Stimulated activated CD8-positive, alpha-beta memory T cell treated with anti-CD3 and anti-CD28 coated beads, Interleukin-15, amount 100 ng/mL, for 4 hours (primary cell): ENCODE results near the gene CMSS1.

Experiments used
- DNase-seq, 2 donors: peaks; one replicate each; pipeline ENCODE4 v3.0.0-alpha.2; 2020; ENCODE audit warnings: low read depth in 2 of 2

Gene CMSS1

GRCh38 chr3:100053951-100054620 lies 236.4 kb downstream of the CMSS1 start:
- no peak for DNase-seq

GRCh38 chr3:100057716-100058575 lies 240.3 kb downstream of the CMSS1 start:
- DNase-seq = no peak

DNA sequence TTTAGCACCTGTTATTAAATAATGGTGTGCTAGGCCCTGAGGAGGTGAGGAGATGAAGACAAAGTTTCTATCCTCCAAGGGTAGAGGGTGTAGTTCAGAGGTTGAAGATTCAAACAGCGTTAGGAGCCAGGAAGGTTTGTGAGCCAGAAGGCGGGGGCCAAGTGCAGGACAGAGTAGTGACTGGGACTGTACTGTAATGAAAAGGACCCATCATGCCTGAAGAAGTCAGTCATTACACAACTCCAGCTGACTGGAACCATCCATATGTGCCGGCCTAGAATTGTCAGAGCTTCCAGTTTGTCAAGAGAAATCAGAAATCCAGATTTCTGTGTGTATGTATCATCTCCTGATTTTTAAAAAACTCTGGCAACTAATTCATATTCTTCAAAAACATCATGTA lies 241.8 kb downstream of the CMSS1 start:
- no peak for DNase-seq

DNA sequence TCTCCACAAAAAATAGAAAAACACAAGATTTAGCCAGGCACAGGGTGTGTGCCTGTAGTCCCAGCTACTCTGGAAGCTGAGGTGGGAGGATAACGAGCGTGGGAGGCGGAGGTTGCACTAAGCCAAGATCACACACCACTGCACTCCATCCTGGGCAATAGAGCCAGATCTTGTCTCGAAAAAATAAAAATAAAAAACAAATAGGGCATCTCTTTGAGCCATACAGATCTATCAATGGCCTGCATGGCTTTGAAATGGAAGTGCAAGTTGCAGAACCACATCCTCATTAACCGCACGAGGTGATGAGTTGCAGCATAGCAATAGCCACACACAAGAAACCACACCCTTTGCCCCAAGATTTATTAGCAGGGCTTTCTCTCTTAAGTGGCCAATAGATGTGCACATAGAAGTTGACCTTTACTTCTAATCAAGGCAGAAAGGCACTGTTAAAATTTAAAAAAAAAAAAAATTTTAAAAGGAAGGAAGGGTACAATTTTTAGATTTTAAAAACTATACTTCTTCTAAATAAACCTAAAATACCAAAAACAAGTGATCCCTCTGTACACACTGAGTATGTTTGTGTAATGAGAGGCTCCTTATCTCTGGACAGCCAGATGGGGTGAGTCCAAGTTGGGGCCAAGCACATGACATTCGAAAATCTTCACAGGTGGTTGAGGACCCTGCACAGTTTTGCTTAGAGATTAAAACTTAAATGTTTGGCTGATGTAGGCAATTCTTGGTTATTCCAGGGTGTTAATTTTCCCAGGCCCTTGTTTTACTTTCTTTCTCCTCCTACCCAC lies 243.2 kb downstream of the CMSS1 start:
- no peak for DNase-seq

DNA sequence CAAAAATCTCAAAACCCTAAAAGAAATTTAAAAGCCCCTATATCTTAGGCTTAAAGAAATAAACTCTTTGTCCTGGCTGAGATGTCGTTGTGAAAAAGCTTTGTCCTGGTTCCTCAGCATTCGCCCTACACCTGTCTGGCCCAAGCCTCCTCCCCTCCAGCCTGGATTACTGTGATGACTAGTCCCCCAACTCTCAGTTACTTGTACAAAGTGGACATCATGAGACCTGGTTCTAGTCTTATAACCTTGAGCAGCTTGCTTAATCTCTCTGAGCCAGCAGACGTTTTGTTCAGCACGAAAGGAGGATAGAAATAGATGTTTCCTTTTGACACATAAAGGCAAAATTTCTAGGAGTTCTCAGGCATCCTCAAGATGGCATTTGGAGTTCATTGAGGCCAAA lies 245.0 kb downstream of the CMSS1 start:
- DNase-seq = no peak

DNA sequence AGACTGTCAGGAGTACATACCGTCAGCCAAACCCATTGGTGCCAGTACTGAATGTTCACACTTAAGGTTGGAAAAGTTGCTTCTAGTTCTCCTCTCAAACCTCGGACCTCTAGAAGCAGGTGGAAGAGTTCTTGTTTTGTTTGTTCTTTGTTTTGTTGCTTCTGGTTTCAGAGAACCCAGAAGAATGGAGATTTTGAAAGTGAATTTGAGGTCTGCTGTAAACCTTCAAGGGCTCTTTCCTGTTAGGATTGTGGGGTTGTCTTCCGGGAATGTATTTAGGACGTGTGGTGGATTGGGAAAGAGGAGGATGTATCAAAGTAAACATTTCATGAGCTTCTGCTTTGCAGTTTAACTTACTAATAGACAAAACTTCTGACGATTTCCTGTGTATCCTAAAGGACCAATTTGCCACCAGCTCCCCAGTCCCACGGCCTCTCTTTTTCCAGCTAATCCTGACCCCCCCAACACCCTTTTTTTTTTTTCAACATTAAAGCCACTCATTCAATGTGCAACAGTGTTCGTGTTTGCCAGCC lies 246.3 kb downstream of the CMSS1 start:
- no peak for DNase-seq

DNA sequence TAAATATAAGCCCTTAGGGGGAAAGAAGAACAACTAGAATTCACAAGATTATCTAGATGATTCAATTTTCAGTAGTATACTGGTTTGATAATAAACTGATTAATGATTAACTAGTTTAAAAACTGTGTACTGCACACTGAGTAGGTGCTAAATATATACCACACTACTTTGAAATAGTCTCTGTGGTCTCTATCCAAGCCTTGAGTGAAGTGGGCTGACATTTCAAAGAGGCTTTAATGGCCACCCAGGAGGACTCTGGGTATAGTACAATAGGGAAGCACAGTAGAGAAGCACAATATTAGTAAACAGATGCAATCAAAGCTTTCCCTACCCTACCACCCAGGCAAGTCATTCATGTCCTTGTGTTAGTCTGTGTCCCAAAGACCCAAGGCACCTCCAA lies 249.9 kb downstream of the CMSS1 start:
- DNase-seq = no peak

- peak; percentile 25 to 53 for DNase-seq
Observed at GRCh38 chr3:100068826-100069225, 251.2 kb downstream of the CMSS1 start.

DNA sequence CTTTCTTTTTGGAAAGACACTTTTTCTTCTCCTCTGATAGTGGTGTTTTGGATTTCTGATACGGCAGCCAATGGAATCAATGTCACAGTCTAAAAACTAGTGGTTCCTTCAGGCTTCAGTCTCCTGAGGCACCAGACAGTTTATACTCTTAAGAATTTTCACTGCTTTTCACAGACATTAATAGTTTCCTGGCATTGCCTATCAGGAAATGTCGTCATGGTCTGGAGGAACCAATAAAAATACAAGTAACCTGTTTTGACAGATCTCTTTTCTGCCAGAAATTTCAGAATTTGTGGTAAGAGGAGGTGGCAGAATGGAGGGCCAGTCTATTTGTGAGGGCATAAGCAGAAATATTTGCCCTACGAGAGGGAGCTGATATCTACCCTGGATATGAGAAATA lies 251.8 kb downstream of the CMSS1 start:
- DNase-seq = no peak

GRCh38 chr3:100072326-100073048 lies 254.8 kb downstream of the CMSS1 start:
- no peak for DNase-seq

GRCh38 chr3:100073049-100073713 lies 255.5 kb downstream of the CMSS1 start:
- DNase-seq = no peak

DNA sequence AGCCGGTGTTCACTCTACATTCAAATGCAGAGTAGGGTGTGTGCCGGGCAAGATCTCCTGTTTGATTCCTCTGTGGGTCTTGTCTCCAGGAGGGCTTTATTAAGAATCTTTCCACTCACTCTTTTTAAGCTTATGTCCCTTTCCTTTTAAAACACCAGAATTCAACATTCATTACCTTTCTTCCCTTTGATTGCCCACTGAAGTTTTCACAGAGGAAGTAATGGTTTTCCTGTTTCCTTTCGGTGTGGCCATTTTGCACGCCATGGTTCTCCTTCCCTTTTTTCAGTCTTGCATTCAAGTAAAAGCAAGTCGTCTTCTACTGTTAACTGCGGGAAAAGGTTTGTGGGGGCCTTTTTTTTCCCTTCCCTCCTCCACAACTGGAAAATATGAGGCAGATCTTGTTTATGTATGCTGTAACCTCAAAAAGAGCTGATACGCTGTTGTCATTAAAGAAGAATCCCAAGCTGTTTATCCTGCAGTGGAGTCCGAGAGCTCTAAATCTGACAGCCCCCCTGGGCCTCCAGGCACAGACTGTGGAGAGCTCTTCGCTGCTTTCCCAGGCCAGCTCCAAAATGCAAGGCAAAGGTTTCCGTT lies 256.1 kb downstream of the CMSS1 start:
- DNase-seq = no peak

DNA sequence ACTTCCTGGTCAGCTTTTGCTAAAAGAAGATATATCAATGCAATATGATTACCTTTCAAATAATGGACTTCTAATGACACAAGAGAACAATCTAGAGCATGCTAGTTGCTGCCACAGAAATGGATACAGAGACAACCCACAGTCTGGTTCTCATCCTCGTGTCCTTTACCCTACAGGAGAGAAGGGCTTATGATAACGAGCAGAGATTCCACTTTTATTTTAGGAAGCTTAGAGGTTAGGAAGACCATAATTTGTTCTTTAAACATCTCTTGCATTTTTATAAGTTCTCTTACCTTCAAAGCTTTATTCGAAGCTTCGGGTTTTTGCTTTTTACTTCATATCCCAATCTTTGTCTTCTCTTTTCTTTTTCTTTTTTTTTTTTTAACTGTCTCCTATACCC lies 257.5 kb downstream of the CMSS1 start:
- DNase-seq = no peak

DNA sequence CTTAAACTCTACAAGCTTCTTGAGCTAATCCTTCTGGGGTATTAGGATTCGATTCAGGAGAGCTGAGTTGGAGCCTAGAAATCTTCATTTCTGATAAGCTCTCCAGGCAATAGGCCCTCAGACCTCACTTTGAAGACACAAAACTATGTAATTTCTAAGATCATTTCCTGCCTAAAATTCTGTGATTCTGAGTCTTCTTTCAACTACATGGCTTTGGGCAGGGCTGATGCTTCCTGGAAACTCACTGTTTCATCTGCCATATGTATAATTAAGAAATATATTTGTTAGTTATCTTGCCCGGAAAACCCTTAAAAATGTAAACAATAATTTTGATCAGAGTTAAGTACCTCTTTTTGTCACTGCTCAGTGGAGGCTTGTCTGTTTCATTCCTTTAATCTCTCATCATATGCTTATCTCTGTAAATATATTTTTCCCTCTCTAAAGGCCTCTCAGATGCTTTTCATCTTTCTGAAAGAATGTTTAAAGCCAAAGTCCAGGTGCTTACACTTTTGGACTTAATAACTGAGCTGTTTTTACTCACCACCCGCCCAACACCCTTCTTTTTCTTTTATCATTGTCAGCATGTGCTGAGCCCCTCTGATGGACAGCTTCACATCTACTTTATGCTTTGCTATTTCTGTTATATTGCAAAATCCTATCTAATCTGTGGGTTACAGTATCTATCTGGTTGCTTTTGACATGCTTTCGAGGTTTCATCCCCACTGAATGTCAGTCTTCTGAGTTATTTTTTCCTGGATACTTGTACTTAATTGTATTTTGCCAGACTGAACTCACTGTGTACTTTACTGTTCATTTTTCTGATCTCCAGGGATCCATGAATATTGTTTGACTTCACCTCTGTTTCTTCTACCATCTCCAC lies 258.4 kb downstream of the CMSS1 start:
- DNase-seq = no peak

- no peak for DNase-seq
Observed at GRCh38 chr3:100076731-100077529, 259.3 kb downstream of the CMSS1 start.

- DNase-seq = no peak
Observed at GRCh38 chr3:100079328-100079727, 261.7 kb downstream of the CMSS1 start.

DNA sequence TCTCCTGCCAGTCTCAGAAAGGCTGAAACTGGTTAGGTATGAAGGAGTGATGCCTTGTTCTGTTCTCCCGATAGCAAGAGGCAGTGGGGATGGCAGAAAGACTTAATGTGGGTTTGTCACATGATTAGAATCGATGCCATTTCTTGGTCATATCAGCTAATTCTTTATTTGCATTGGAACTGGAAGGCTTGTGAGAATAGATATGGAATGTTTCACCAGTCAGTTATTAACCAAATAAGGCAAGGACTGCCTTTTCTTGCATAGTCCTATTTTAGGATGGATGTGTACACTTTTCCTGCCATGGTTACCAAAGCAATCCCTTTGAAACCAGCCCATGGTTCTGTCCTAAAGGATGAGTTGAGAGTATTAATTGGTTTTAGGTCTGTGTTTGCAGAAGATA lies 262.9 kb downstream of the CMSS1 start:
- no peak for DNase-seq

GRCh38 chr3:100081311-100081710 lies 263.6 kb downstream of the CMSS1 start:
- DNase-seq = no peak
